Right atrium auricular region (tissue), 2 donors: ENCODE measurements around the gene MTA3. TPM values are rescaled to one million over a fixed set of nuclear protein-coding genes. Genes with fewer than 3 reads are reported as not detected.

Experiments used
- DNase-seq: peaks from one replicate; pipeline ENCODE4 v3.0.0-alpha.2; 2019; ENCODE audit warnings: low spot score
- H3K27ac ChIP-seq, 2 donors: fragments of 200-600 bp; sonication (generic); 1 replicate in 1 of 2; 2 replicates in 1 of 2; pipeline ENCODE4 v1.5.1; 2016 to 2019
- H3K27me3 ChIP-seq, 2 donors: fragments of 200-600 bp; sonication (generic); one replicate each; pipeline versions ENCODE4 v1.5.1 to v1.6.0; 2017 to 2019
- H3K36me3 ChIP-seq: fragments of 200-600 bp; sonication (generic); one replicate; pipeline ENCODE4 v1.5.1; 2016
- H3K4me1 ChIP-seq, 2 donors: fragments of 200-600 bp; sonication (generic); one replicate each; pipeline versions ENCODE4 v1.5.1 to v1.6.0; 2017 to 2019
- H3K4me3 ChIP-seq, 2 donors: fragments of 200-600 bp; sonication (generic); 1 replicate in 1 of 2; 2 replicates in 1 of 2; pipeline ENCODE4 v1.5.1; 2017 to 2019; ENCODE audit warnings: mild to moderate bottlenecking in 1 of 2, moderate library complexity in 1 of 2
- H3K9me3 ChIP-seq, 2 donors: fragments of 200-600 bp; sonication (generic); one replicate each; pipeline ENCODE4 v1.5.1; 2019
- total RNA-seq, 2 donors: library from RNA; depleted of rRNA; stranded (reverse); fragments of >200 nt; gene quantifications; one replicate each; pipeline ENCODE4 v1.1.0, GENCODE V29; 2016
- TF ChIP-seq, protein P1 (sequence below), 2 donors: fragments of 200-600 bp; sonication (generic); IDR thresholded peaks; one replicate each; pipeline ENCODE4 v1.5.1; 2019; ENCODE audit warnings: antibody characterized with exemption in 2 of 2

Gene MTA3
- total RNA-seq, 2 donors from 2014 or later = 12.9 to 18.5 TPM

DNA sequence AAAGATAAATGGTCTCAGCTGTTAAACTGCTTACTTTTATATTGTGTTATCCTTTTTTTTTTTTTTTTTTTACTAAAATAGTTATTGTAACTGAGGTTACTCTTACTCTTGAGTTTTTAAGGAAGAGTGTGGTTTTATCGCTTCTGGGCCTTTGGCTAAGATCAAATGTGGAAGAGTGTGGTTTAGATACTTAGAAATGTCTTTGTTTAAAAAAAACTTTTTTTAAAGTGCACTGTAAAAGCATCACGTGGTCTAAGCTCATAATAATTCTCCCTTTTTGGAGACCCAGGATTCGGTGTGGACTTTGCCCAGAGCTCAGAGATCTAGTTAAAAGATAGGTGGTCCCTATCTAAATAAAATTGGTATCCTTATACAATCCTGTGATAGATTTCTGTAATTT lies 207.4 kb downstream of the MTA3 start:
- no peak for DNase-seq
- H3K9me3 ChIP-seq = no peaks in the 10 kb centered on the region

DNA sequence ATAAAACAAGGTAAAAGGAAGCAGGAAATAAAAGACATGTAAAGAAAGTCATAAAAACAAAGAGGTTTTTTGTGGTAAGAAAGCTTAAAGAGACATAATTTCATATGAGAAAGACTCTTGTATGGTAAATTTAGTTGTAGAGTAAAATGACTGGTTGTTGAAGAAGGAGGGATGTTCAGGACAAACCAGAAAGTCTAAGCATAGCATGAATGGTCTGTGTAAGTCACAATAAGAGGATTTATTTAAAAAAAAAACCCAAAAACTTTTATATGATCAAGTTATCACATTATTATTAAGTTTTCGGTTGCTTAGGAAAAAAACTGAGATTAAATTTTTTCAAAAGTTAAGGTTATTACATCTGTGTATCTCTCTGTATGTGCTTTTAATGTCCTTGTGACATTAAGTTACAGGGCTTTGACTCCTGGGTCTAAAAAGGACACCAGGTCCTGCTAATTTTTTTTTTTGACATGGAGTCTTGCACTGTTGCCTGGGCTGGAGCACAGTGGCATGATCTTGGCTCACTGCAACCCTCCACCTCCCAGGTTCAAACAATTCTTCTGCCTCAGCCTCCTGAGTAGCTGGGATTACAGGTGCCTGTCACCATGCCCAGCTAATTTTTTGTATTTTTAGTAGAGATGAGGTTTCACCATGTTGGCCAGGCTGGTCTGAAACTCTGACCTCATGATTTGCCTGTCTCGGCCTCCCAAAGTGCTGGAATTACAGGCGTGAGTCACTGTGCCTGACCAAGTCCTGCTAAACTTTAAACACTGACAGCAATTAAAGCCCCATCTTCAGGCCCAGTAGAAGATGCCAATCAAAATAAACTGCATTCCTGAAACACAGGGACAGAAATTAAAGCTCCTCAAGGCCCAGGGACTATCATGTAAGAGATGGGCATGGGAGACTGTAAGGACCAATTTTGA lies 209.7 kb downstream of the MTA3 start:
- DNase-seq = no peak
- TF ChIP-seq, protein P1, sequence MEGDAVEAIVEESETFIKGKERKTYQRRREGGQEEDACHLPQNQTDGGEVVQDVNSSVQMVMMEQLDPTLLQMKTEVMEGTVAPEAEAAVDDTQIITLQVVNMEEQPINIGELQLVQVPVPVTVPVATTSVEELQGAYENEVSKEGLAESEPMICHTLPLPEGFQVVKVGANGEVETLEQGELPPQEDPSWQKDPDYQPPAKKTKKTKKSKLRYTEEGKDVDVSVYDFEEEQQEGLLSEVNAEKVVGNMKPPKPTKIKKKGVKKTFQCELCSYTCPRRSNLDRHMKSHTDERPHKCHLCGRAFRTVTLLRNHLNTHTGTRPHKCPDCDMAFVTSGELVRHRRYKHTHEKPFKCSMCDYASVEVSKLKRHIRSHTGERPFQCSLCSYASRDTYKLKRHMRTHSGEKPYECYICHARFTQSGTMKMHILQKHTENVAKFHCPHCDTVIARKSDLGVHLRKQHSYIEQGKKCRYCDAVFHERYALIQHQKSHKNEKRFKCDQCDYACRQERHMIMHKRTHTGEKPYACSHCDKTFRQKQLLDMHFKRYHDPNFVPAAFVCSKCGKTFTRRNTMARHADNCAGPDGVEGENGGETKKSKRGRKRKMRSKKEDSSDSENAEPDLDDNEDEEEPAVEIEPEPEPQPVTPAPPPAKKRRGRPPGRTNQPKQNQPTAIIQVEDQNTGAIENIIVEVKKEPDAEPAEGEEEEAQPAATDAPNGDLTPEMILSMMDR (IDR thresholded peaks at IDR 0.05) = no peak
- H3K4me1 ChIP-seq = no peaks in the 10 kb centered on the region
- no peaks in the 10 kb centered on the region for H3K9me3 ChIP-seq
- no peaks in the 10 kb centered on the region for H3K27me3 ChIP-seq
- H3K36me3 ChIP-seq = no peaks in the 10 kb centered on the region
- H3K27ac ChIP-seq = no peak overlapping the region
- no peak overlapping the region for H3K4me3 ChIP-seq

More for the DNA sequence above, 207.4 kb downstream of the MTA3 start:
- H3K27me3 ChIP-seq = no peaks in the 10 kb centered on the region
- no peak overlapping the region for H3K27ac ChIP-seq
- no peaks in the 10 kb centered on the region for H3K4me1 ChIP-seq
- TF ChIP-seq, protein P1 (IDR thresholded peaks at IDR 0.05) = no peak
- no peak overlapping the region for H3K4me3 ChIP-seq
- H3K36me3 ChIP-seq = no peaks in the 10 kb centered on the region

DNA sequence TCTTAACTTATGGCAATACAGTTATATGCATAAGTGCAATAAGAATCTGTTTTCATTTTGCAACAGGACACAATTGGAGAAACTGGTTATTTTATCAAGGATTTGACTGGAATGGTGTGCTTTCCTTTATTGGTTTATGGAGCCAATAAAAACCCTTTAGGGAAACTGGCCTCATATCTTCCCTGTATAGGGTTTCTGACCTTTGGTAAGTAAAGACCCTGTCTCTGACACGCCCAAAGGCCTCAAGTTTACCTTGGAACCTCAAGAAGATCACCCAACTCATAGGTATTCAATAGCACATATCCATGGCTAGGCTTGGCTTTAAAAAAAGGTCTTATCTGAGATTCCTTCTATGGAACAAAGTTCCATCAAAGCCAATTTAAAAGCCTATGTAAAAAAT lies 212.7 kb downstream of the MTA3 start:
- no peak overlapping the region for H3K27ac ChIP-seq
- peaks cover 0 to 2% of the 10 kb centered on the region in 2 donors for H3K4me1 ChIP-seq
- no peak overlapping the region for H3K4me3 ChIP-seq
- DNase-seq = no peak
- H3K36me3 ChIP-seq = no peaks in the 10 kb centered on the region
- H3K9me3 ChIP-seq = no peaks in the 10 kb centered on the region
- TF ChIP-seq, protein P1 (IDR thresholded peaks at IDR 0.05) = no peak
- no peaks in the 10 kb centered on the region for H3K27me3 ChIP-seq

DNA sequence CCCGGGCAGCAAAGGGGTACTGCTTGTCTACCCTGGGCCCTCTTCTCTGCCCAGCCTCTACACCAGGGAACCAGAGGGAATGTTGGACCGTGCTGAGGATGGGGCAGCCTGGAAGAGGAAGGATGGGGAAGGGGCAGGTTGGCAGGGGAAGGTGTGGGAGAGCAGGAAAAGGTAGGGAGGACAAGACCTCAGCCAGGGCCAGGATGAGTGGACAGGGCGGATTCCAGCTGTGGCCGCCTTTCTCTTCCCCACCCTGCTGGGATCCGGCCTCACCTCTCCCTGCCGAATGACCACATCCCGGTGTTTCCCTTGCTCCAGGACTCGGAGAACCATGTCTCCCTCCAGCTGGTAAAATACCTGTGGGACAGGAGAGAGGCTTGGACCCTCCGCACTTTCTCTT lies 215.1 kb downstream of the MTA3 start:
- Histone ChIP-seq H3K9me3 (no peaks in the 10 kb centered on the region), H3K27me3 (no peaks in the 10 kb centered on the region), H3K27ac (no peak overlapping the region), H3K4me1 (peaks cover 0 to 9% of the 10 kb centered on the region in 2 donors), H3K4me3 (no peak overlapping the region), H3K36me3 (no peaks in the 10 kb centered on the region)
- no peak for DNase-seq
- TF ChIP-seq, protein P1 (IDR thresholded peaks at IDR 0.05) = no peak

DNA sequence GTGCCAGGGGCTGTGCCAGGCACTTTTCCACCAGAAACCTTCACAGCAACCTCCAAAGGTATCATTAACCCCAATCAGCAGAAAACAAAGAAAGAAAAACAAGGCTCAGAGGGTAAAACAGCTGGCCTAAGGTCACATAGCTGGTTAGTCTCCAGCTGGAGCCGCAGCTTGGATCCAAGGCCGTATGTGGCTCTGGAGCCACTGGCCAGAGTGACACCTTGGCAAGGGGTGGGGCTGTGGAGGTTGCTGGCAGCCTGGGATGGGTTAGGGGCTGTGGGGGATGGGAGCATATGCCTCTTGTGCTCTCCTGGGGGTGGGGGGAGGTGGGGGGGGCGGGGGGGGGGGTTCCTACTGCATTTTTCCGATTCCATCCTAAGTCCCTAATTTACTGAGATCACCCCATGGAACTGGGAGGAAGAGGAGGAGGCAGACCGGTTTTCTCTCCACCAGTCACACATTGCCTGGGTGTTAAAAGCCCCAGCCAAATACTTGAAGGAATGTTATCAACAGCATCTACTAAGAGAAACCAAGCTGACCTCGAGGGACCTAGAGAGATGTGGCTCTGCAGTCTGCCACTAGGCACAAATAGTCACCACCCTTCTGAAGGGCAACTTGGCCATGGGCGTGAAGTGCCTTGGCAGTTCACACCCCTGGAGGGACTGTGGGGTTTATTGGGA lies 215.9 kb downstream of the MTA3 start:
- peaks cover 0 to 9% of the 10 kb centered on the region in 2 donors for H3K4me1 ChIP-seq
- H3K9me3 ChIP-seq = no peaks in the 10 kb centered on the region
- no peaks in the 10 kb centered on the region for H3K36me3 ChIP-seq
- no peaks in the 10 kb centered on the region for H3K27me3 ChIP-seq
- TF ChIP-seq, protein P1 (IDR thresholded peaks at IDR 0.05) = no peak
- no peak for DNase-seq
- H3K27ac ChIP-seq = no peak overlapping the region
- H3K4me3 ChIP-seq = no peak overlapping the region
